IMR-90 (cell line): Measurements from ENCODE around the gene IL6.

Experiments
- BHLHE40 ChIP-seq: fragments of 150-350 bp; IDR thresholded peaks from 2 replicates; pipeline ENCODE4 v1.6.1; 2016; ENCODE audit warnings: mild to moderate bottlenecking, low read depth, low read length
- CEBPB ChIP-seq: IDR thresholded peaks from 2 replicates; pipeline ENCODE4 v1.6.1; 2012; ENCODE audit warnings: low read depth, low read length, improper control_type of control experiment
- CHD1 ChIP-seq: IDR thresholded peaks from 2 replicates; pipeline ENCODE4 v1.6.1; 2012; ENCODE audit warnings: low read depth, low read length, improper control_type of control experiment
- CTCF ChIP-seq: conservative IDR thresholded peaks from 2 replicates; pipeline ENCODE4 v1.5.1; 2012; ENCODE audit warnings: mild to moderate bottlenecking, low read depth, low read length, improper control_type of control experiment
- MAFK ChIP-seq: IDR thresholded peaks from 2 replicates; pipeline ENCODE4 v1.6.1; 2012; ENCODE audit warnings: low read depth, low read length, improper control_type of control experiment
- MXI1 ChIP-seq: IDR thresholded peaks from 2 replicates; pipeline ENCODE4 v1.6.1; 2012; ENCODE audit warnings: low read depth, mild to moderate bottlenecking, low read length, moderate library complexity, borderline replicate concordance
- POLR2A ChIP-seq: IDR thresholded peaks from 2 replicates; pipeline ENCODE4 v1.6.1; 2012; ENCODE audit warnings: mild to moderate bottlenecking, low read depth, low read length
- RAD21 ChIP-seq: IDR thresholded peaks from 2 replicates; pipeline ENCODE4 v1.6.1; 2012; ENCODE audit warnings: low read length, improper control_type of control experiment
- SMC3 ChIP-seq: fragments of 150-350 bp; IDR thresholded peaks from 2 replicates; pipeline ENCODE4 v1.6.1; 2016; ENCODE audit warnings: low read depth, mild to moderate bottlenecking, antibody characterized with exemption, low read length, moderate library complexity

GRCh38 chr7:22696541-22697228 lies 30.3 kb upstream of the IL6 start:
- TF ChIP-seq CTCF (no peak), POLR2A (no peak), MAFK (no peak), MXI1 (no peak), BHLHE40 (no peak), CHD1 (no peak), SMC3 (no peak), RAD21 (no peak), CEBPB (no peak)
